OCI-M2 (cell line): Measurements from ENCODE around the gene CIDEB.

Experiments
- DNase-seq: peaks from one replicate; lab custom pipeline; 2025; ENCODE audit not compliant: unreplicated experiment; lab: John Stamatoyannopoulos, UW

The CIDEB gene

DNA sequence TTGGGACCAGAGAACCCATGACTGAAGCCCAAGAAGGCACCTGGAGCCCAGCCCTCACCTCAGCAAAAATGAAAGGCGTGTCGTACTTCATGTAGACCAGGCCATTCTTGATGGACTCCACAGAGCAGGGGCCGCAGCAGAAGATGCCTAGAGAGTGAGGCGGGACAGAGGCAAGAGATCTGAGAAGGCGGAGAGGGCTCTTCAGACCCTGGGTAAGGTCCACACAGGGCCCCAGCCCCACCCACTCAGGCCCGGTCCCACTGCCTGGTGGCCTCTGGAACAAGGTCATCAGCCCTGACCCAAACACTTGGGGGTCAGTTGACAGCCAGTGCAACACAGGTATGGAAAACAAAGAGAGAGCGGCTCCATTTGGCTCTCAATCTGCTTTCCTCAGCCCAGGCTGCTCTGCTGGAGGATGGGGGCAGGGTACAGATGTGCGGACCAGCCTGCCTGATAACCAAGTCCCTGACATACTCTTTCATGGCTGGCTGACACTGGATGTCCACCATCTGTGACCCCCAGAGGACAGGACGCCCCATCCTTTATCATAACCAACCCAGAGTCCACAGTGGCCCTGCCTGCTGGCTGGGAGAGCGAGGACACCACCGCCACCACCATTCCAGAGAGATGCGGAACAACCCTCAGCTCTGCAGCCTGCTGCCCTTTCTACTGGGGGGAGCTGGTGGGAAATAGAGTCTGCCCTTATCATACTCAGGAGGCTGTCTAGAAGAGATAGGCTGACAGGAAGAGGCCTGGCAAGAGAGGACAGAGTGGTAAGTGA, 51.7 kb downstream of the CIDEB start:
- peak; percentile 84 for DNase-seq

DNA sequence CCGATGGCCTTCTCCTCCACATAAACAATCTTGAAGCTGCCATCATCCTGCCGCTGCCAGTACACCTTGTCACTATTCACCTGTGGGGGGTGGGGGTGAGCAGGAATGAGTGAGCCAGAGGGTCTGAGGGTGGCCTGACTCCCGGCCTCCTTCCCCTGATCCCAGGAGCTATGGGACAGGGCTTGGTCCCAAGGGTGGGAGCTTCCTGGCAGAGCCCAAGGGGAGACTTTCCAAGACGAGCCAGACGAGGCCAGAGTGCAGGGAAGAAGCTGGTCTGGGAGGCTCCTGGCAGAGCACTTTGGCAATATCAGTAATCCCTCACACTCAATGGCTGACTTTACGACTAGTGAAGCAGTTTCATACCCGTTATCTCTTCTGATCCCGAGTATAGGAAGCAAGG, 52.3 kb downstream of the CIDEB start:
- no peak for DNase-seq
